ENCODE results near the gene TSPAN2.

- TF ChIP-seq CTCF (IDR thresholded peaks at IDR 0.05; ENCODE audit: poor library complexity), result no peak
- no peak for TF ChIP-seq EZH2 (IDR thresholded peaks at IDR 0.05; ENCODE audit: borderline replicate concordance)
These were observed 358 bp downstream of the TSPAN2 start for GRCh38 chr1:115088871-115089419.
